ENCODE measurements around the gene IFT57. TPM values are rescaled to one million over a fixed set of nuclear protein-coding genes. Genes with fewer than 3 reads are reported as not detected.

IFT57 gene
- total RNA-seq, 1 donor from 2014 or later: 46.8 TPM

- no peak for DNase-seq (ENCODE audit: low spot score)
Measured at GRCh38 chr3:108125153-108125543, 97.1 kb downstream of the IFT57 start.

- DNase-seq (ENCODE audit: low spot score): no peak
Measured at GRCh38 chr3:108124337-108125152, 97.7 kb downstream of the IFT57 start.

GRCh38 chr3:108123326-108123725, 98.9 kb downstream of the IFT57 start:
- DNase-seq (ENCODE audit: low spot score): no peak

GRCh38 chr3:108122276-108122675, 99.9 kb downstream of the IFT57 start:
- no peak for DNase-seq (ENCODE audit: low spot score)

- DNase-seq (ENCODE audit: low spot score): no peak
Measured at GRCh38 chr3:108119398-108120104, 102.7 kb downstream of the IFT57 start.

- DNase-seq (ENCODE audit: low spot score): no peak
Measured at GRCh38 chr3:108118038-108118768, 104.0 kb downstream of the IFT57 start.

GRCh38 chr3:108117241-108117775, 104.9 kb downstream of the IFT57 start:
- no peak for DNase-seq (ENCODE audit: low spot score)

- no peak for DNase-seq (ENCODE audit: low spot score)
Measured at GRCh38 chr3:108114423-108115065, 107.7 kb downstream of the IFT57 start.

GRCh38 chr3:108113975-108114374, 108.2 kb downstream of the IFT57 start:
- no peak for DNase-seq (ENCODE audit: low spot score)

- DNase-seq (ENCODE audit: low spot score): no peak
Measured at GRCh38 chr3:108110934-108111333, 111.3 kb downstream of the IFT57 start.

Other genes starting within 250 kb of the IFT57 start
- 76.5 TPM for gene CD47, start 131.4 kb downstream of the IFT57 start, total RNA-seq
- not detected for gene HHLA2, start 74.1 kb upstream of the IFT57 start, total RNA-seq

All from ureter (tissue), 1 donor.